WTC11 (cell line): ENCODE results near the gene SLC4A1AP.

Source experiments
- AFF4 ChIP-seq: sonication (generic); formaldehyde crosslinking; IDR thresholded peaks from 2 replicates; pipeline ENCODE4 v1.8.1; 2023; ENCODE audit warnings: mild to moderate bottlenecking, missing genetic modification reagents, borderline replicate concordance
- ATF2 ChIP-seq: sonication (generic); formaldehyde crosslinking; IDR thresholded peaks from 2 replicates; pipeline ENCODE4 v1.8.1; 2022; ENCODE audit warnings: low read depth, missing genetic modification reagents, borderline replicate concordance
- CREM ChIP-seq: sonication (generic); formaldehyde crosslinking; IDR thresholded peaks from 2 replicates; pipeline ENCODE4 v1.8.1; 2022; ENCODE audit warnings: mild to moderate bottlenecking, missing genetic modification reagents, moderate library complexity
- CTCF ChIP-seq: fragments of 200-600 bp; IDR thresholded peaks from 2 replicates; pipeline ENCODE4 v1.8.0; 2022; ENCODE audit warnings: antibody characterized with exemption
- E2F4 ChIP-seq: sonication (generic); formaldehyde crosslinking; IDR thresholded peaks from 2 replicates; pipeline ENCODE4 v1.8.1; 2022; ENCODE audit warnings: low read depth, mild to moderate bottlenecking, moderate library complexity, missing genetic modification reagents, borderline replicate concordance
- MAX ChIP-seq: sonication (generic); formaldehyde crosslinking; IDR thresholded peaks from 2 replicates; pipeline ENCODE4 v1.8.0; 2022; ENCODE audit warnings: mild to moderate bottlenecking, missing genetic modification reagents
- NFE2L1 ChIP-seq: sonication (generic); formaldehyde crosslinking; IDR thresholded peaks from 2 replicates; pipeline ENCODE4 v1.8.1; 2023; ENCODE audit warnings: missing genetic modification reagents
- NFYB ChIP-seq: sonication (generic); formaldehyde crosslinking; conservative IDR thresholded peaks from 2 replicates; pipeline ENCODE4 v1.8.0; 2022; ENCODE audit warnings: low read depth, missing genetic modification reagents
- NR1H2 ChIP-seq: sonication (generic); formaldehyde crosslinking; IDR thresholded peaks from 2 replicates; pipeline ENCODE4 v1.9.0; 2021; ENCODE audit warnings: mild to moderate bottlenecking, moderate library complexity, missing genetic modification reagents
- PRDM15 ChIP-seq: sonication (generic); formaldehyde crosslinking; IDR thresholded peaks from 2 replicates; pipeline ENCODE4 v1.8.0; 2022; ENCODE audit warnings: missing genetic modification reagents
- ZNF121 ChIP-seq: sonication (generic); formaldehyde crosslinking; IDR thresholded peaks from 2 replicates; pipeline ENCODE4 v1.8.0; 2023; ENCODE audit warnings: missing genetic modification reagents

GRCh38 chr2:27730261-27730662 lies 66.6 kb downstream of the SLC4A1AP start:
- TF ChIP-seq MAX (CRISPR knock-in tag) (no peak), AFF4 (CRISPR knock-in tag) (no peak), CTCF (no peak), ZNF121 (CRISPR knock-in tag) (no peak), NFE2L1 (CRISPR knock-in tag) (no peak), NR1H2 (CRISPR knock-in tag) (no peak), ATF2 (CRISPR knock-in tag) (no peak), E2F4 (CRISPR knock-in tag) (no peak), NFYB (CRISPR knock-in tag) (no peak), PRDM15 (CRISPR knock-in tag) (no peak), CREM (CRISPR knock-in tag) (no peak)
